Measurements from ENCODE around the gene ARMC2. TPM values are rescaled to one million over a fixed set of nuclear protein-coding genes. Genes with fewer than 3 reads are reported as not detected.

Gene ARMC2
- polyA plus RNA-seq, 3 donors = 1.7 to 7.4 (median 3.5) TPM

DNA sequence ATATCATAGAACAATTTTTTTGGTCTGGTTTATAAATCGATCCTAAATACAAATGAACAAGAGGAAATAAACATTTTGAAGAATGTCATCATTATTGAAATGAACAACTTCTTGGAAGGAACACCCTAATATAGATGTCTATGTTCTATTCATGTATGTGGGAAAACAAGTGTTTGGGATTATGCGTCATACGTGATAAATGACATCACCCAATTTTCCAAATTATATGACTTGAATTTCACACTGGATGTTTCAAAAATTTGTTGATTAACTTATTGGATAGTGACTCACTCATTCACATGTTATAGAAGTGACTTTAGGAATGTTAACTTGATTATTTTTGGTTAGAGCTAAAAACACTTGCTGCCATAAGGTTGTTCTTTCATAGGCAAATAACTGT, 18.6 kb downstream of the ARMC2 start:
- Histone ChIP-seq H3K9me3 (replicated peaks in 1 of 2; ENCODE audit: control insufficient read depth in 1 of 2, insufficient read depth in 1 of 2, low read length in 2 of 2) (no peaks in the 10 kb centered on the region), H4K20me1 (ENCODE audit: insufficient read depth, low read length) (no peaks in the 10 kb centered on the region), H3K4me3 (replicated peaks in 1 of 3; ENCODE audit: low read depth in 2 of 3, low read length in 3 of 3) (no peak overlapping the region), H3K36me3 (replicated peaks in 1 of 2; ENCODE audit: control insufficient read depth in 1 of 2, insufficient read depth in 2 of 2, low read length in 2 of 2) (peaks cover 0 to 16% of the 10 kb centered on the region in 2 donors), H3K27ac (ENCODE audit: low read depth in 1 of 2, low read length in 2 of 2) (no peak overlapping the region), H3K4me2 (replicated peaks; ENCODE audit: extremely low read depth, low read length, poor library complexity, severe bottlenecking) (no peak overlapping the region), H3K79me2 (ENCODE audit: insufficient read depth, low read length) (no peaks in the 10 kb centered on the region), H2AFZ (ENCODE audit: insufficient read depth, low read depth, low read length, poor library complexity, severe bottlenecking) (no peak overlapping the region), H3K9ac (ENCODE audit: insufficient read depth, low read length, poor library complexity, severe bottlenecking) (no peak overlapping the region), H3K4me1 (ENCODE audit: control insufficient read depth in 1 of 2, insufficient read depth in 2 of 2, low read length in 2 of 2) (peaks cover 25 to 27% of the 10 kb centered on the region in 2 donors), H3K27me3 (ENCODE audit: control insufficient read depth in 2 of 2, insufficient read depth in 2 of 2, low read length in 2 of 2) (no peaks in the 10 kb centered on the region)
- TF ChIP-seq, protein P1, sequence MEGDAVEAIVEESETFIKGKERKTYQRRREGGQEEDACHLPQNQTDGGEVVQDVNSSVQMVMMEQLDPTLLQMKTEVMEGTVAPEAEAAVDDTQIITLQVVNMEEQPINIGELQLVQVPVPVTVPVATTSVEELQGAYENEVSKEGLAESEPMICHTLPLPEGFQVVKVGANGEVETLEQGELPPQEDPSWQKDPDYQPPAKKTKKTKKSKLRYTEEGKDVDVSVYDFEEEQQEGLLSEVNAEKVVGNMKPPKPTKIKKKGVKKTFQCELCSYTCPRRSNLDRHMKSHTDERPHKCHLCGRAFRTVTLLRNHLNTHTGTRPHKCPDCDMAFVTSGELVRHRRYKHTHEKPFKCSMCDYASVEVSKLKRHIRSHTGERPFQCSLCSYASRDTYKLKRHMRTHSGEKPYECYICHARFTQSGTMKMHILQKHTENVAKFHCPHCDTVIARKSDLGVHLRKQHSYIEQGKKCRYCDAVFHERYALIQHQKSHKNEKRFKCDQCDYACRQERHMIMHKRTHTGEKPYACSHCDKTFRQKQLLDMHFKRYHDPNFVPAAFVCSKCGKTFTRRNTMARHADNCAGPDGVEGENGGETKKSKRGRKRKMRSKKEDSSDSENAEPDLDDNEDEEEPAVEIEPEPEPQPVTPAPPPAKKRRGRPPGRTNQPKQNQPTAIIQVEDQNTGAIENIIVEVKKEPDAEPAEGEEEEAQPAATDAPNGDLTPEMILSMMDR (IDR thresholded peaks at IDR 0.05) = no peak
- WGBS (ENCODE audit: insufficient coverage) = no CpG with 5 or more reads among the region's 3 CpGs
- peaks cover 0 to 2% (median 0%) of the 10 kb centered on the region in 7 donors for H3K9me3 Mint-ChIP-seq
- no peak overlapping the region for H3K4me3 Mint-ChIP-seq
- H3K27ac Mint-ChIP-seq = no peak overlapping the region
- intact Hi-C loops (cut with micrococcal nuclease) = no loop called here
- no peaks in the 10 kb centered on the region for H3K27me3 Mint-ChIP-seq (ENCODE audit: low read depth in 3 of 3)
- H3K4me1 Mint-ChIP-seq = peaks cover 35% of the 10 kb centered on the region
- DNase-seq = no peak
- H3K36me3 Mint-ChIP-seq = peaks cover 29 to 36% of the 10 kb centered on the region in 2 donors

DNA sequence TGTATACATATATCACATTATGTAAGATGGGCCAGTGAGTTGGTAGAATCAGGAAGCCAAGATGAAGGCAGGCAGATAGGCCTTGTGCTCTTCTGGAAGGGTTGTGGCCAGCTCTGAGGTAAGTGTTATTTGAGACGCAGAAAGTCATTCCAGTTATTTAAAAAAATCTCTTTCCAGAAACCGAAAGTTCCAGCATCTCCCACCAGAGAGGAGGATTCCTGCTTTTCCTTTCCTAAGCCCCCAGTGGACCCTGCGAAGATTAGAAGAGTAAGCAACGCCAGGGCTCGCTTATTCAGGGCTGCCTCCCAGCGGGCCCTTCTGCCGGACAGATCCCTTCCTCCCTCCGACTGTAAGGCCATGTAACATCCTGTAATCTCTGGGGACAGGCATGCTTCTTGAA, 20.4 kb downstream of the ARMC2 start:
- no peak overlapping the region for H3K9ac ChIP-seq (ENCODE audit: insufficient read depth, low read length, poor library complexity, severe bottlenecking)
- peaks cover 0 to 16% of the 10 kb centered on the region in 2 donors for H3K36me3 ChIP-seq (replicated peaks in 1 of 2; ENCODE audit: control insufficient read depth in 1 of 2, insufficient read depth in 2 of 2, low read length in 2 of 2)
- H4K20me1 ChIP-seq (ENCODE audit: insufficient read depth, low read length) = no peaks in the 10 kb centered on the region
- Mint-ChIP-seq H3K27me3 (ENCODE audit: low read depth in 3 of 3) (no peaks in the 10 kb centered on the region), H3K36me3 (peaks cover 29 to 36% of the 10 kb centered on the region in 2 donors), H3K27ac (no peak overlapping the region), H3K4me1 (peaks cover 30% of the 10 kb centered on the region), H3K9me3 (peaks cover 0 to 2% (median 0%) of the 10 kb centered on the region in 7 donors), H3K4me3 (no peak overlapping the region)
- H3K4me2 ChIP-seq (replicated peaks; ENCODE audit: extremely low read depth, low read length, poor library complexity, severe bottlenecking) = no peak overlapping the region
- no peaks in the 10 kb centered on the region for H3K27me3 ChIP-seq (ENCODE audit: control insufficient read depth in 2 of 2, insufficient read depth in 2 of 2, low read length in 2 of 2)
- intact Hi-C loops (cut with micrococcal nuclease) = no loop called here
- H3K4me1 ChIP-seq (ENCODE audit: control insufficient read depth in 1 of 2, insufficient read depth in 2 of 2, low read length in 2 of 2) = peaks cover 19 to 27% of the 10 kb centered on the region in 2 donors
- H3K27ac ChIP-seq (ENCODE audit: low read depth in 1 of 2, low read length in 2 of 2) = no peak overlapping the region
- 100% methylated on average over 3 of the region's 8 CpGs for WGBS (ENCODE audit: insufficient coverage)
- H3K9me3 ChIP-seq (replicated peaks in 1 of 2; ENCODE audit: control insufficient read depth in 1 of 2, insufficient read depth in 1 of 2, low read length in 2 of 2) = no peaks in the 10 kb centered on the region
- H3K79me2 ChIP-seq (ENCODE audit: insufficient read depth, low read length) = no peaks in the 10 kb centered on the region
- DNase-seq = no peak
- no peak overlapping the region for H2AFZ ChIP-seq (ENCODE audit: insufficient read depth, low read depth, low read length, poor library complexity, severe bottlenecking)
- no peak overlapping the region for H3K4me3 ChIP-seq (replicated peaks in 1 of 3; ENCODE audit: low read depth in 2 of 3, low read length in 3 of 3)
- TF ChIP-seq, protein P1 (IDR thresholded peaks at IDR 0.05) = no peak

Measured in CD14-positive monocyte (primary cell).